NT2/D1 (cell line): ENCODE measurements around the gene CSF1R.

Experiments used
- SUZ12 ChIP-seq: IDR thresholded peaks from 2 replicates; pipeline ENCODE4 v1.6.1; 2011; ENCODE audit not compliant: insufficient read length, insufficient read depth; ENCODE audit errors: extremely low read depth
- YY1 ChIP-seq: IDR thresholded peaks from 2 replicates; pipeline ENCODE4 v1.6.1; 2011; ENCODE audit not compliant: insufficient read length, insufficient read depth
- ZNF274 ChIP-seq: IDR thresholded peaks from 2 replicates; pipeline ENCODE4 v1.6.1; 2011; ENCODE audit warnings: mild to moderate bottlenecking, low read depth, low read length

- TF ChIP-seq ZNF274 (no peak), YY1 (no peak), SUZ12 (no peak)
Measured at GRCh38 chr5:150126921-150127265, 40.5 kb upstream of the CSF1R start.
